Measurements from ENCODE around the gene FITM2.
A peak's percentile ranks its signal among the peaks of the same experiment; 100 is the strongest.
"Not testable (repeated sequence)": the region's sequence is repeated elsewhere in the genome, so short reads cannot be mapped to it uniquely, and the experiment has no call there.

The FITM2 gene

DNA sequence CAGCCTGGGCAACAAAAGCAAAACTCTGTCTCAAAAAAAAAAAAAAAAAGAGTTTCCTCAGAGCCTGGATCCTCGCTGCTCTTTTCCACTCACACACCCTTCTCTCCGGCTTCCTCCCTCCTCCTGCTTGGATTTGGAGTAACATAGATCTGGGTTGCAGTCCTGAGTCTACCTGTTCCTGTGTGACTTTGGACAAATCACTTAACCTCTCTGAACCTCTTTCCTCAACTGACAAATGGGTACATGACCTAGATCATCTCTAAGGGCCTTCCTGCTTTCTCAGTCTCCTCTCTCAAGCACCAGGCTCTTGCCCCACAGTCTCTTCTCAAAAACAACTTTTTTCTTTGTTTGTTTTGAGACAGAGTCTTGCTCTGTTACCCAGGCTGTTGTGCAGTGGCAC, 20.2 kb upstream of the FITM2 start:
- DNase-seq = no peak

GRCh38 chr20:44328428-44328827, 17.4 kb upstream of the FITM2 start:
- no peak for DNase-seq

- DNase-seq = not testable (repeated sequence)
Measured at GRCh38 chr20:44327748-44328147, 16.7 kb upstream of the FITM2 start.

- DNase-seq = no peak
Measured at GRCh38 chr20:44326391-44327159, 15.6 kb upstream of the FITM2 start.

GRCh38 chr20:44324343-44324742, 13.3 kb upstream of the FITM2 start:
- DNase-seq = no peak

- no peak for DNase-seq
Measured at GRCh38 chr20:44319839-44320422, 8.9 kb upstream of the FITM2 start.

DNA sequence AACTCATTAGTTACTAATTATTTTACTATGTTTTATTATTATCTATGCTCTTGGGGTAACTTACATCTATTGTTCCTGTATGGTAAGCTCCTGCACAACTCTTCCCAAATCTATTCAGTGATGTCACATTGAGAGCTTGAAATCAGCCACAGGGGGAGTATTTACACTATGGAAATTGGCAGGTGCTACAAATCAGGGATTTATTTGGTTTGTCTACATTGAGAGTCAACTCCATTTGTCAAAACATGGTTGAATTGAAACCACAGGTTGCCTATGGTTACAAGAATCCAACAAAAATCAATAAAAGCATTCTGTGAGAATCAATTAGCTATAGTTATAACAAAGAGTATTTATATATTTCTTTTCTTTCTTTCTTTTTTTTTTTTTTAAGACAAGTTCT, 3.9 kb upstream of the FITM2 start:
- DNase-seq = no peak

DNA sequence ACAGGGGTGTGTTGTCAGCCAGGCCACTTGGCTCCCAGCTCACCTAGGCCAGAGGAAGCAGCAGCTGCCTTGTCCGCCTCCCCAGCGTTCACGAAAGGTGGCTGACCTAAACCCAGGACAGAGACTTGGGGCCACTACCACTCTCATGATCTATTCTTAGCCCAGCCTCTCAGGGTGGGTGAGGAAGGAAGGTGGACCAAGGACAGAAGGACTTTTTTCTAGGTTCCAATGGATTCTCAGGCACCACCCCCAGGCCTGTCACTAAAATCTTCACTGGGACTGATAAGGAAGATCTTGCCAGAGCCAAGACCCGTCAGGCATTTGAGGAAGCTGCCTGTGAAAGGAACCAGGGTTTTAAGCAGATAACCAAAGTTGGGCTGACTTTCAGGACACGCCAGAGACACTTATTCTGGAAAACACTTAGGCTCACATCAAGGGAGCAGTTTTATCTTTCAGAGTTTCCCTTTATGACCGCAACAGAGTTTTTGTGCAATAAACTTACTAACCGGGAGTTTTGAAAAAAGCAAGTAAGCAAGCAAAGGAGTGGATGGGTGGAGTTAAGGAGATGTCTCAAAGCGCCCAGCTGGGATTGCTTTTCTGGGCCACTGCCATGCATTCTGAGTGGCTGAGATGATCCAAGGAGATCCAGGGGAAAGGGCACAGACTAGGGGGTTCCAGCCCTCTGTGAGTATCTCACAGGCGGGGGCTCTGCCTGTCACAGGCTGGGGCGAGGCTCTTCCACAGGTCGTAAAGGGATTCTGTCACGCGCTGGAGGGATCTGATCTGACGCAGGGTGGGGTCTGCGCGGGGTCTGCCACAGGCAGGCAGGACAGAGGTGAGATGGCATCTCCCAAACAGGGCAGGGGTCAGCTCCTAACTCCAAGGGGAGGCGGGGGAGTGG, 989 bp downstream of the FITM2 start:
- DNase-seq = peak; percentile 53

DNA sequence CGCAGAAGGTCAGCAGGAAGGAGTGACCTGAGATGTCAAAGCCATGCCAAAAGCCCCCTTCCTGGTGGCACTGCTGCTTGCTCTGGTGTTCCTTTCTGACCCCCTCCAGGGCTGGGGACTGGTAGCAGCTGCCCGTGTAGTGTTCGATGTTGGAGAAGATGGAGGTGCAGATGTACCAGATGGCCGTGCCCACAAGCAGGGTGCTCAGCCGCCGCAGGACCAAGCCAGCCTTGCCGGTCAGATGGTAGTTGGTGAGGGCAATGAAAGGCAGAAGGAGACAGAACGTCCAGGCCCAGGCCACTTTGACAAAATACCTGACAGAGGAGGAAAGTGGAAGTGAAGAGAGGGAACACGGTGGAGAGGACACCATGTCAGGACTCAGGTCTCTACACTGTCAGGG, 4.1 kb downstream of the FITM2 start:
- DNase-seq = no peak

DNA sequence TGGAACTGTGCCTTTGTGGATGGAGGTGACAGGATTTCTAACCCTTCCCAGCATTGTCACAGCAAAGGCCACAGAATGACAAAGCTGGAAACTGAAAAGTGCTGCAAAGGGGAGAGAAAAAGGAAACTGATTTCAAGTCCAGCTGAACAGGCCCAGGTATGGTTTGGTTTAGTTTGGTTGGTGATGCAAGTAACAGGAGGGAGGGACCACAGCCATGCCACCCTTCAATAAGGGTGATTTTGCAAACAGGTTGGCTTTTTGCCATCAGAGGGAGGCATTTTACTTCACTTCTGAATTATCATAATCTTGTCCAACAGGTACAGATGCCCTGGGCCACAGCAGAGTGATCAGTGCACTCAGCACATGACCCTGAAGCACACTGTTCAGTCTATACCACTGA, 6.6 kb downstream of the FITM2 start:
- DNase-seq = no peak

DNA sequence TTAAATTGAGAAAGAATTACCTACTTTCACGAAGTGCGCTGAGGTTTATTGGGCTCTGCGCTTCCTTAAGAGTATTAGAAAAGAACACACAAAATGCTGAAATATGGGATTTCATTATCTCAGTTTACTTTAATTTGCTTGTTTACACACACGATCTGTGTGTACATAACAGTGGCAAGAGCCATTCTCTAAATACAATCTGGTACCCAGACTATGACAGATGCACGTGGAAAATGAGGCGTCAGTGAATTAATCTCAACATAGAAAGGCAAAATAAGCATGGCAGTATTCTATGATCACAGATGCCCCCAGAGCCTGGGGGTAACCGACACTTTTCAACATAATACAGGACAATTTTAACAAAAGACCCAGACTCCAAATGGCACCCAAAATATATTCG, 8.3 kb downstream of the FITM2 start:
- DNase-seq = no peak

DNA sequence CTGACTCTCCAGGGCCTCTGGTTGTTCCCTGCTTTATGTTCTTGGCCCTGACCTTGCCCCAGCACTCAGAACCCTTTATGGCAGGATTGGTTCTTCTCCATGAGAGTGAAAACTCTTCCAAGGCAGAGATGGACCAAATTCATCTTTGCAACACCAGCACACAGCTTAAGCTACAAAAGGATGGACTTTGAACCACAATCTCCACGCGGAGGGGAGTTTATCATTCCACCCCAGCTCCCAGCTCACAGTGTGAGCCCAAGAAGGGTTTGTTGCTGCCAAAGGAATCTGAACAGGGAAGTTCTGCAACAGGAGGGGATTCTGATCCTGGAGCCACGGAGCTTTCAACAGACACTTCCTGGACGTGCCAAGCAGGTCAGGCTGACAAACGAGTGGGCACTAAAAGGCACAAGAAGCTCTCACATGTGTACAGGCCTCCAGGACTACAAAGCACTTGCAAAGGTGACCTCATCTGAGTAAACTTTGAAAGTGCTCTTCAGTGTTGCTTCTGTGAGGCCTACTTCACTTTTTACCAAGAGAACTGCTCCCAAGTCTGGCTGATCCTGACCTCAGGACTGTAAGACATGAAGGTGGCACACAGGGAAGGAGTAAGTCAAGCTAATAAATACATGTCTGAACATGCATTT, 8.9 kb downstream of the FITM2 start:
- DNase-seq = no peak

GRCh38 chr20:44301285-44301684, 9.7 kb downstream of the FITM2 start:
- no peak for DNase-seq

DNA sequence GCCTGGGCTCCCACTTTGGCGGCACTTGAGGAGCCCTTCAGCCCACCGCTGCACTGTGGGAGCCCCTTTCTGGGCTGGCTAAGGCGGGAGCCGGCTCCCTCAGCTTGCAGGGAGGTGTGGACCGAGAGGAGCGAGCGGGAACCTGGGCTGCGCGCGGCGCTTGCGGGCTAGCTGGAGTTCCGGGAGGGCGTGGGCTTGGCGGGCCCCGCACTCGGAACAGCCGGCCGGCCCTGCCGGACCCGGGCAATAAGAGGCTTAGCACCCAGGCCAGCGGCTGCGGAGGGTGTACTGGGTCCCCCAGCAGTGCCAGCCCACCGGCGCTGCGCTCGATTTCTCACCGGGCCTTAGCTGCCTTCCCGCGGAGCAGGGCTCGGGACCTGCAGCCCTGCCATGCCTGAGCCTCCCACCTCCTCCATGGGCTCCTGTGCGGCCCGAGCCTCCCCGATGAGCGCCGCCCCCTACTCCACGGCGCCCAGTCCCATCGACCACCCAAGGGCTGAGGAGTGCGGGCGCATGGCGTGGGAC, 11.9 kb downstream of the FITM2 start:
- not testable (repeated sequence) for DNase-seq

GRCh38 chr20:44297721-44298120, 13.3 kb downstream of the FITM2 start:
- DNase-seq = no peak

DNA sequence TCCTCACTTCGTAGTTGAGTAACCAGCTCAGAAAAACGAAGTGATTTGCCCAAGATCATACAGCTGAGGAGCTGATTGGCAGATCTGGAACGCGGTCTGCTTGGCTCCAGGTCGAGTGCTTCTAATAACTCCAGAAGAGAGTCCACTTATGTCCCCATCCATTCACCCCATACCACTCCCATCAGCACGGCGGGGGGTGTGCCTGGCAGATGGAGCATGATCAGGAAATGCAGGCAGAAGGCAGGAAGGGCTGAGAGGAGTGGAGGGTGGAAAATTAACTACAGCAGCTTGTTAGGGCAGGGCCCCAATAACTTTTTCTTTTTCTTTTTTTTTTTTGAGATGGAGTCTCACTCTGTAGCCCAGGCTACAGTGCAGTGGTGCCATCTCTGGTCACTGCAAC, 15.0 kb downstream of the FITM2 start:
- DNase-seq = no peak

GRCh38 chr20:44291754-44292153, 19.2 kb downstream of the FITM2 start:
- DNase-seq = no peak

DNA sequence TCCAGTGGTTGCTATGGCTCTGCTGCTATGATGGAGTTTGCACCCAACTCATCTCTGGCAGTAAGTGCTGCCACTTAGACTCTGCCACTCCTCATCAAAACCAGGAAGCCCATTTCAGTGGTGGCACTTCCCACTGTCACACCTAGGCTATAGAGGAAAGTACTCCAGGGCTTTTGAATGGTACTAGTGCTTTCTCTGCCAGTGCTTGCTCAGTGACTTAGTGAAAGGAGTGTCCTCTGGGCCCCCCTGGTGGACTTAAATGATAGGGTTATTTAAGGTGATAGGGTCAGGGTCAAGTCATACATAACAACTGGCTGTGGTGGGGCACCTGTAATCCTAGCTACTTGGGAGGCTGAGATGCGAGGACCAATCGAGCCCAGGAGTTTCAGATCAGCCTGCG, 22.8 kb downstream of the FITM2 start:
- no peak for DNase-seq

- DNase-seq = no peak
Measured at GRCh38 chr20:44287272-44288097, 23.5 kb downstream of the FITM2 start.

DNA sequence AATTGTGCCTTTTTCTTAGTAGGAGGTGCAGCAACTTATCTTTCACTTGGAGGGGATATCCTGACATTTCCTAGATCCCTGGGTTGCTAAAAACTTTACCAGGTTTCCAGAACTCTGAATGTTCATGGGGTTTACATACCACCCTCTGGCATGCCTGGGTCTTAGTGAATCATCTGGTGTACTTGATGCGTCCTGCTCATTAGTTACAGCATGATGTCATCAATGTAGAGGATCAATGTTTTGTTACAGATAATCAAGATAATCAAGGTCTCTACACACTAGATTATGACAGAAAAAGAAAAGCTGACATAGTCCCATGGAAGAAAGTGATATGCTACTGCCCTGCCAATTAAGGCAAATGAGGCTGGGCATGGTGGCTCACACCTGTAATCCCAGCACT, 27.0 kb downstream of the FITM2 start:
- no peak for DNase-seq

DNA sequence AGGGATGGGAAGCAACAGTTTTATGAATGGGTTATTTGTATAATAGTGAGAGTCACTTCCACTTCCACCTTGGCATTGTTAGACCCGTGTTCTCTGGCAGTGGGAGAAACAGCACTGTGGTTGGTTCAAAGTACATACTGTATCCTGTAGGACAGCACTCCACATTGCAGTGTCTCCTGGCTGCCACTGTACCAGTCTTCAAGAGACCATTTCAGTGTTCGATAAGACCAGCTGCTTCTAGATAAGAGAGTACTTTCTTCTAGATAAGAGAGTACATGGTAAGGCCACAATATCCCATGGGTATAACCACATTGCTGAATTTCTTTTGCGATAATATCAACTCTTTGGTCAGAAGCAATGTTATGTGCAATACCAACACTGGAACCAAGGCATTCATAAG, 28.8 kb downstream of the FITM2 start:
- DNase-seq = no peak

DNA sequence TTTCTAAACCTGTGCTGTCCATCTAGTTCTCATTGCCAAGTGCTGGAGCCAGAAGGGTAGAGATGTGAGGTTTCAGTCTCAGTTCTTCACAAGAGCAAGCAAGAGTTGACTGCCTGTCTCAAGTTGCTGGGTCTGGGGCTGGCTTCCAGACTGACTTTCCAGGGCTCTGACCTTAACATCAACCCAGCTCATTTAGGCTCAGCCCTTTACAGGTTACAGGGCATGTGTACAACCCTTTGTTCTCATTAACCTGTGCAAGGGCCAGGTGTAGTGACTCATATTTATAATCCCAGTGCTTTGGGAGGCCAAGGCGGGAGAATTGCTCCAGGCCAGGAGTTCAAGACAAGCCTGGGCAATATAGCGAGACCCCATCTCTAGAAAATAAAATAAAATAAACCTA, 30.6 kb downstream of the FITM2 start:
- DNase-seq = no peak
